Neutrophil (primary cell): ENCODE measurements around the gene DENND4B.

Experiments used
- H3K27ac ChIP-seq: fragments of 200-600 bp; sonication (generic); 2 replicates; pipeline ENCODE4 v1.5.1; 2016; ENCODE audit warnings: mild to moderate bottlenecking, moderate library complexity
- H3K27me3 ChIP-seq: fragments of 200-600 bp; sonication (generic); 2 replicates; pipeline ENCODE4 v1.6.0; 2016; ENCODE audit warnings: mild to moderate bottlenecking
- H3K36me3 ChIP-seq: fragments of 200-600 bp; sonication (generic); 2 replicates; pipeline ENCODE4 v1.5.1; 2017
- H3K4me1 ChIP-seq, 2 experiments: fragments of 200-600 bp in 1 of 2; sonication (generic) in 1 of 2; 1 replicate in 1 of 2; 2 replicates in 1 of 2; pipeline versions ENCODE4 v1.5.1 to v1.6.1; 2013 to 2016; ENCODE audit warnings: low read depth in 1 of 2, low read length in 1 of 2, mild to moderate bottlenecking in 1 of 2, moderate library complexity in 1 of 2; ENCODE audit not compliant: control insufficient read depth in 1 of 2, insufficient read depth in 1 of 2
- H3K4me3 ChIP-seq, 2 experiments: fragments of 200-600 bp in 1 of 2; sonication (generic) in 1 of 2; 1 replicate in 1 of 2; 2 replicates in 1 of 2; pipeline ENCODE4 v1.5.1; 2013 to 2016; ENCODE audit warnings: low read depth in 1 of 2, low read length in 1 of 2, mild to moderate bottlenecking in 1 of 2, moderate library complexity in 1 of 2
- H3K9me3 ChIP-seq: fragments of 200-600 bp; sonication (generic); 2 replicates; pipeline ENCODE4 v1.5.1; 2016
- CTCF ChIP-seq: fragments of 200-600 bp; sonication (generic); IDR thresholded peaks from 2 replicates; pipeline ENCODE4 v1.5.1; 2016; ENCODE audit warnings: antibody characterized with exemption

DENND4B gene

GRCh38 chr1:153973525-153973924 lies 27.0 kb upstream of the DENND4B start:
- Histone ChIP-seq H3K9me3 (no peaks in the 10 kb centered on the region), H3K27ac (peak overlapping the region; percentile 5), H3K4me3 (no peak overlapping the region), H3K27me3 (no peaks in the 10 kb centered on the region), H3K4me1 (peaks cover 22 to 27% of the 10 kb centered on the region in 2 experiments), H3K36me3 (peaks cover 36% of the 10 kb centered on the region)
- TF ChIP-seq CTCF = no peak

GRCh38 chr1:153973071-153973470 lies 26.6 kb upstream of the DENND4B start:
- H3K4me1 ChIP-seq = peaks cover 24 to 28% of the 10 kb centered on the region in 2 experiments
- H3K36me3 ChIP-seq = peaks cover 36% of the 10 kb centered on the region
- H3K27ac ChIP-seq = peak overlapping the region; percentile 5
- H3K27me3 ChIP-seq = no peaks in the 10 kb centered on the region
- no peak overlapping the region for H3K4me3 ChIP-seq
- H3K9me3 ChIP-seq = no peaks in the 10 kb centered on the region
- TF ChIP-seq CTCF = no peak

GRCh38 chr1:153970346-153970745 lies 23.8 kb upstream of the DENND4B start:
- no peak for TF ChIP-seq CTCF
- Histone ChIP-seq H3K27ac (no peak overlapping the region), H3K36me3 (peaks cover 26% of the 10 kb centered on the region), H3K4me1 (peaks cover 24 to 32% of the 10 kb centered on the region in 2 experiments), H3K4me3 (no peak overlapping the region), H3K9me3 (no peaks in the 10 kb centered on the region), H3K27me3 (no peaks in the 10 kb centered on the region)

- no peak for TF ChIP-seq CTCF
- H3K4me3 ChIP-seq = no peak overlapping the region
- H3K27ac ChIP-seq = no peak overlapping the region
These were observed 22.5 kb upstream of the DENND4B start for GRCh38 chr1:153968972-153969371.

GRCh38 chr1:153968408-153968807 lies 21.9 kb upstream of the DENND4B start:
- H3K27me3 ChIP-seq = no peaks in the 10 kb centered on the region
- no peak overlapping the region for H3K27ac ChIP-seq
- peaks cover 8% of the 10 kb centered on the region for H3K36me3 ChIP-seq
- peaks cover 33 to 42% of the 10 kb centered on the region in 2 experiments for H3K4me1 ChIP-seq
- H3K9me3 ChIP-seq = no peaks in the 10 kb centered on the region
- no peak for TF ChIP-seq CTCF
- H3K4me3 ChIP-seq = peak overlapping the region; percentile 71 to 77

More at GRCh38 chr1:153968972-153969371, 22.5 kb upstream of the DENND4B start:
- Histone ChIP-seq H3K9me3 (no peaks in the 10 kb centered on the region), H3K36me3 (peaks cover 14% of the 10 kb centered on the region), H3K27me3 (no peaks in the 10 kb centered on the region), H3K4me1 (peaks cover 27 to 38% of the 10 kb centered on the region in 2 experiments)

GRCh38 chr1:153968000-153968363 lies 21.5 kb upstream of the DENND4B start:
- TF ChIP-seq CTCF = peak; percentile 7
- Histone ChIP-seq H3K9me3 (no peaks in the 10 kb centered on the region), H3K36me3 (peaks cover 4% of the 10 kb centered on the region), H3K4me3 (peak overlapping the region; percentile 71 to 77), H3K4me1 (peaks cover 37 to 43% of the 10 kb centered on the region in 2 experiments), H3K27ac (peak overlapping the region; percentile 85), H3K27me3 (no peaks in the 10 kb centered on the region)
